CD14-positive monocyte (primary cell): Measurements from ENCODE around the gene TPPP2. TPM values are rescaled to one million over a fixed set of nuclear protein-coding genes. Genes with fewer than 3 reads are reported as not detected.

Experiments used
- DNase-seq, 3 donors: peaks; one replicate each; pipeline ENCODE4 v3.0.0-alpha.2; 2011 to 2022
- H2AFZ ChIP-seq: 2 replicates; pipeline ENCODE4 v1.6.0; 2012; ENCODE audit warnings: mild to moderate bottlenecking, low read depth, low read length, inconsistent platforms; ENCODE audit not compliant: insufficient read depth, poor library complexity, severe bottlenecking
- H3K27ac ChIP-seq, 2 donors: 1 replicate in 1 of 2; 2 replicates in 1 of 2; pipeline ENCODE4 v1.5.1; 2012 to 2013; ENCODE audit warnings: low read length in 2 of 2, control low read depth in 1 of 2, inconsistent platforms in 1 of 2, low read depth in 1 of 2, mild to moderate bottlenecking in 1 of 2
- H3K27me3 ChIP-seq, 2 donors: one replicate each; pipeline versions ENCODE4 v1.6.0 to v1.6.1; 2011 to 2013; ENCODE audit warnings: low read length in 2 of 2; ENCODE audit not compliant: control insufficient read depth in 2 of 2, insufficient read depth in 2 of 2
- H3K36me3 ChIP-seq, 2 donors: replicated peaks in 1 of 2; 1 replicate in 1 of 2; 2 replicates in 1 of 2; pipeline versions ENCODE4 v1.5.1 to v1.6.1; 2012 to 2013; ENCODE audit warnings: low read length in 2 of 2, control low read depth in 1 of 2, inconsistent platforms in 1 of 2, mild to moderate bottlenecking in 1 of 2; ENCODE audit not compliant: insufficient read depth in 2 of 2, control insufficient read depth in 1 of 2
- H3K4me1 ChIP-seq, 2 donors: 1 replicate in 1 of 2; 2 replicates in 1 of 2; pipeline versions ENCODE4 v1.5.1 to v1.6.1; 2012 to 2013; ENCODE audit warnings: low read length in 2 of 2, control low read depth in 1 of 2, inconsistent platforms in 1 of 2, mild to moderate bottlenecking in 1 of 2, moderate library complexity in 1 of 2; ENCODE audit not compliant: insufficient read depth in 2 of 2, control insufficient read depth in 1 of 2
- H3K4me2 ChIP-seq: replicated peaks from 2 replicates; pipeline ENCODE3; 2012; ENCODE audit warnings: low read length, moderate library complexity, mild to moderate bottlenecking; ENCODE audit not compliant: poor library complexity, severe bottlenecking; ENCODE audit errors: extremely low read depth
- H3K4me3 ChIP-seq, 3 experiments: fragments of 200-600 bp in 1 of 3; sonication (generic) in 1 of 3; replicated peaks in 1 of 3; 1 replicate in 2 of 3; 2 replicates in 1 of 3; pipeline ENCODE4 v1.5.1; 2011 to 2013; ENCODE audit warnings: low read length in 3 of 3, mild to moderate bottlenecking in 3 of 3, control low read depth in 2 of 3, low read depth in 2 of 3, inconsistent platforms in 1 of 3, moderate library complexity in 1 of 3
- H3K79me2 ChIP-seq: 2 replicates; pipeline ENCODE4 v1.6.0; 2012; ENCODE audit warnings: mild to moderate bottlenecking, control low read depth, inconsistent platforms, low read length, moderate library complexity; ENCODE audit not compliant: insufficient read depth
- H3K9ac ChIP-seq: 2 replicates; pipeline ENCODE4 v1.6.0; 2017; ENCODE audit warnings: low read length, mild to moderate bottlenecking; ENCODE audit not compliant: insufficient read depth, poor library complexity, severe bottlenecking
- H3K9me3 ChIP-seq, 2 donors: replicated peaks in 1 of 2; 1 replicate in 1 of 2; 2 replicates in 1 of 2; pipeline versions ENCODE4 v1.5.1 to v1.6.1; 2012 to 2013; ENCODE audit warnings: low read length in 2 of 2, control low read depth in 1 of 2; ENCODE audit not compliant: control insufficient read depth in 1 of 2, insufficient read depth in 1 of 2
- H4K20me1 ChIP-seq: 2 replicates; pipeline ENCODE4 v1.6.0; 2012; ENCODE audit warnings: mild to moderate bottlenecking, low read length, control low read depth, moderate library complexity; ENCODE audit not compliant: insufficient read depth
- H3K27ac Mint-ChIP-seq, 7 donors: one replicate each; pipeline ENCODE4 v1.8.0; 2020; ENCODE audit warnings: mild to moderate bottlenecking in 7 of 7, mixed read lengths in 7 of 7, moderate library complexity in 6 of 7, inconsistent platforms in 2 of 7
- H3K27me3 Mint-ChIP-seq, 3 donors: one replicate each; pipeline ENCODE4 v1.8.0; 2021 to 2022; ENCODE audit warnings: low read depth in 3 of 3, mild to moderate bottlenecking in 3 of 3, mixed read lengths in 3 of 3, moderate library complexity in 3 of 3, inconsistent platforms in 1 of 3
- H3K36me3 Mint-ChIP-seq, 2 donors: one replicate each; pipeline ENCODE4 v1.8.0; 2020; ENCODE audit warnings: mixed read lengths in 2 of 2, inconsistent platforms in 1 of 2, mild to moderate bottlenecking in 1 of 2
- H3K4me1 Mint-ChIP-seq: one replicate; pipeline ENCODE4 v1.8.0; 2020; ENCODE audit warnings: mild to moderate bottlenecking, mixed read lengths
- H3K4me3 Mint-ChIP-seq, 2 donors: one replicate each; pipeline ENCODE4 v1.8.0; 2020; ENCODE audit warnings: mild to moderate bottlenecking in 2 of 2, mixed read lengths in 2 of 2, moderate library complexity in 1 of 2
- H3K9me3 Mint-ChIP-seq, 7 donors: one replicate each; pipeline ENCODE4 v1.8.0; 2020 to 2022; ENCODE audit warnings: mixed read lengths in 7 of 7, mild to moderate bottlenecking in 6 of 7, moderate library complexity in 6 of 7, inconsistent platforms in 2 of 7
- WGBS: methylation state at CpG from one replicate; pipeline ENCODE4 v1.1.5; 2013; ENCODE audit warnings: missing lambda C conversion rate; ENCODE audit not compliant: insufficient coverage; 5-methylcytosine and 5-hydroxymethylcytosine counted together
- intact Hi-C, 2 donors: fragments of 100-400 bp; cut with micrococcal nuclease; formaldehyde crosslinking; loops; one replicate each; pipeline versions ENCODE4 v1.15.0 to v1.15.1; 2023
- polyA plus RNA-seq, 3 donors: library from polyadenylated mRNA; depleted of rRNA in 1 of 3; unstranded in 2 of 3; stranded (reverse) in 1 of 3; fragments of 300-500 nt in 2 of 3; fragments of >200 nt in 1 of 3; fragmentation: Illumina TruSeq in 2 of 3; gene quantifications; 1 replicate in 2 of 3; 2 replicates in 1 of 3; pipeline ENCODE4 v1.2.3, GENCODE V29; 2012 to 2021
- TF ChIP-seq, protein P1 (sequence below): fragments of 200-600 bp; IDR thresholded peaks from one replicate; pipeline ENCODE4 v1.8.0; 2022; ENCODE audit warnings: antibody characterized with exemption, mild to moderate bottlenecking

TPPP2 gene
- polyA plus RNA-seq, 3 donors: not detected

DNA sequence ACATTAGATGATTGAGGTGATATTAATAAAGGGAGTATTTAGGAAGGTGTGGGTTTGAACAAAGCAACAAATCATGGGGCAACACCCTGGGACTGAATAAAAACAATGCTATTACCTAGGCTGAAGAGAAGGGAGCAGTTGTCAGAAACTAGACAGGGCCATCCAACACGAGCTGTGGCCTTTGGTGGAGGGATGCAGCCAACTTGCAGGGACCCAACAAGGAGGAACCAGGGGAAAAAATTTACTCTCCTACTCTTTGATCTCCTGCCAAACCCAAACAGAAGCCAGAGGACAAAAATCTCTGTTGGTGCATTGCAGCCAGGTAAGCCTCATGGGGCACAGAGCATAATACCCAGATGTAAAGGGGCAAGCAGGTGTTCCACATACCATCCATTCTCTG is 18.9 kb upstream of the TPPP2 start:
- no CpG with 5 or more reads among the region's 1 CpG for WGBS

DNA sequence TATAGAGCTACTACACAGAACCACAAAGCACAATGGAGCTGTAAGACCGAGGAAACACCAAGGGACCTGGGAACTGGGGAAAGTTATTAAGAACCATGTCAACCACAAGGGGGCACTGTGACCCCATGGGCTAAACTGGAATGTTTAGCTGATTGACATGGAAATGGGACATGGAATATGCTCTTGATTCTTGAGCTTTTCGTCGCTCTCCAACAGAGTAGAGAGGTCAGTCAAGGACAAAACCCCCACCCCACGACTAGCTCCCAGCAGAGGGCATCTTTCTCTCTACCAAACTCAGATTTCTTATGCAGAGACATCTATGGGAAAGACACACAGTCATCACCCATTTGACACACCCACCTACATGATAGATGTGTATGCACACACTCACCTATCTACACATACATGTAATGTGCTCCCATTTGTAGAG is 15.2 kb upstream of the TPPP2 start:
- DNase-seq: peak; percentile 71 to 85 (median 77)
- Mint-ChIP-seq H3K4me3 (no peak overlapping the region), H3K9me3 (peaks cover 0 to 1% (median 0%) of the 10 kb centered on the region in 7 donors), H3K27ac (peak overlapping the region in 4 of 7 donors; percentile 43 to 89 (median 62)), H3K27me3 (peaks cover 14 to 19% (median 18%) of the 10 kb centered on the region in 3 donors), H3K4me1 (peaks cover 49% of the 10 kb centered on the region), H3K36me3 (no peaks in the 10 kb centered on the region)
- WGBS: 4% methylated on average over 4 of the region's 4 CpGs
- Histone ChIP-seq H3K27ac (no peak overlapping the region), H3K4me1 (peaks cover 48 to 52% of the 10 kb centered on the region in 2 donors), H2AFZ (no peak overlapping the region), H3K4me2 (no peak overlapping the region), H3K9me3 (no peaks in the 10 kb centered on the region), H3K4me3 (no peak overlapping the region), H3K79me2 (no peaks in the 10 kb centered on the region), H3K36me3 (no peaks in the 10 kb centered on the region), H3K27me3 (peaks cover 0 to 5% of the 10 kb centered on the region in 2 donors), H3K9ac (no peak overlapping the region), H4K20me1 (no peaks in the 10 kb centered on the region)
- intact Hi-C loops: loop anchor here (2.0 to 10.0 kb wide), 5 partner anchors 43 to 93 kb away; partner anchors contain the start of gene RNASE8 (in 1 of the 2)
- TF ChIP-seq, protein P1, sequence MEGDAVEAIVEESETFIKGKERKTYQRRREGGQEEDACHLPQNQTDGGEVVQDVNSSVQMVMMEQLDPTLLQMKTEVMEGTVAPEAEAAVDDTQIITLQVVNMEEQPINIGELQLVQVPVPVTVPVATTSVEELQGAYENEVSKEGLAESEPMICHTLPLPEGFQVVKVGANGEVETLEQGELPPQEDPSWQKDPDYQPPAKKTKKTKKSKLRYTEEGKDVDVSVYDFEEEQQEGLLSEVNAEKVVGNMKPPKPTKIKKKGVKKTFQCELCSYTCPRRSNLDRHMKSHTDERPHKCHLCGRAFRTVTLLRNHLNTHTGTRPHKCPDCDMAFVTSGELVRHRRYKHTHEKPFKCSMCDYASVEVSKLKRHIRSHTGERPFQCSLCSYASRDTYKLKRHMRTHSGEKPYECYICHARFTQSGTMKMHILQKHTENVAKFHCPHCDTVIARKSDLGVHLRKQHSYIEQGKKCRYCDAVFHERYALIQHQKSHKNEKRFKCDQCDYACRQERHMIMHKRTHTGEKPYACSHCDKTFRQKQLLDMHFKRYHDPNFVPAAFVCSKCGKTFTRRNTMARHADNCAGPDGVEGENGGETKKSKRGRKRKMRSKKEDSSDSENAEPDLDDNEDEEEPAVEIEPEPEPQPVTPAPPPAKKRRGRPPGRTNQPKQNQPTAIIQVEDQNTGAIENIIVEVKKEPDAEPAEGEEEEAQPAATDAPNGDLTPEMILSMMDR: peak; percentile 92

More for the DNA sequence above, 18.9 kb upstream of the TPPP2 start:
- peaks cover 11 to 16% (median 15%) of the 10 kb centered on the region in 3 donors for H3K27me3 Mint-ChIP-seq
- H3K36me3 ChIP-seq: no peaks in the 10 kb centered on the region
- intact Hi-C loops: loop anchor here in 1 of 2 donors (5.0 to 10.0 kb wide), 3 partner anchors 54 to 96 kb away; no protein-coding TSS in a partner anchor
- H3K4me1 ChIP-seq: peaks cover 15% of the 10 kb centered on the region in 2 donors
- no peaks in the 10 kb centered on the region for H3K9me3 ChIP-seq
- no peaks in the 10 kb centered on the region for H3K79me2 ChIP-seq
- TF ChIP-seq, protein P1: no peak
- H2AFZ ChIP-seq: no peak overlapping the region
- no peak overlapping the region for H3K27ac ChIP-seq
- H3K9me3 Mint-ChIP-seq: peaks cover 0 to 1% (median 0%) of the 10 kb centered on the region in 7 donors
- no peak for DNase-seq
- no peaks in the 10 kb centered on the region for H3K36me3 Mint-ChIP-seq
- no peak overlapping the region for H3K4me3 ChIP-seq
- H3K4me2 ChIP-seq: no peak overlapping the region
- no peaks in the 10 kb centered on the region for H4K20me1 ChIP-seq
- H3K27ac Mint-ChIP-seq: no peak overlapping the region
- no peak overlapping the region for H3K9ac ChIP-seq
- peaks cover 0 to 5% of the 10 kb centered on the region in 2 donors for H3K27me3 ChIP-seq
- no peak overlapping the region for H3K4me3 Mint-ChIP-seq
- peaks cover 14% of the 10 kb centered on the region for H3K4me1 Mint-ChIP-seq
